Endometrium (tissue), 2 donors: ENCODE measurements around the gene FITM1.

Experiments
- FAIRE-seq: peaks from 2 replicates; lab custom pipeline; 2012; peaks lifted over from hg19 to GRCh38; lab: Jason Lieb, UNC
- donor health status: control.
- donor health status: control.

Gene FITM1, protein sequence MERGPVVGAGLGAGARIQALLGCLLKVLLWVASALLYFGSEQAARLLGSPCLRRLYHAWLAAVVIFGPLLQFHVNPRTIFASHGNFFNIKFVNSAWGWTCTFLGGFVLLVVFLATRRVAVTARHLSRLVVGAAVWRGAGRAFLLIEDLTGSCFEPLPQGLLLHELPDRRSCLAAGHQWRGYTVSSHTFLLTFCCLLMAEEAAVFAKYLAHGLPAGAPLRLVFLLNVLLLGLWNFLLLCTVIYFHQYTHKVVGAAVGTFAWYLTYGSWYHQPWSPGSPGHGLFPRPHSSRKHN

GRCh38 chr14:24130380-24130716 lies at the start of gene FITM1:
TSS of gene FITM1 (plus strand) at chr14:24130659. CDS start at chr14:24131564, 905 bp downstream.
- no peak for FAIRE-seq

DNA sequence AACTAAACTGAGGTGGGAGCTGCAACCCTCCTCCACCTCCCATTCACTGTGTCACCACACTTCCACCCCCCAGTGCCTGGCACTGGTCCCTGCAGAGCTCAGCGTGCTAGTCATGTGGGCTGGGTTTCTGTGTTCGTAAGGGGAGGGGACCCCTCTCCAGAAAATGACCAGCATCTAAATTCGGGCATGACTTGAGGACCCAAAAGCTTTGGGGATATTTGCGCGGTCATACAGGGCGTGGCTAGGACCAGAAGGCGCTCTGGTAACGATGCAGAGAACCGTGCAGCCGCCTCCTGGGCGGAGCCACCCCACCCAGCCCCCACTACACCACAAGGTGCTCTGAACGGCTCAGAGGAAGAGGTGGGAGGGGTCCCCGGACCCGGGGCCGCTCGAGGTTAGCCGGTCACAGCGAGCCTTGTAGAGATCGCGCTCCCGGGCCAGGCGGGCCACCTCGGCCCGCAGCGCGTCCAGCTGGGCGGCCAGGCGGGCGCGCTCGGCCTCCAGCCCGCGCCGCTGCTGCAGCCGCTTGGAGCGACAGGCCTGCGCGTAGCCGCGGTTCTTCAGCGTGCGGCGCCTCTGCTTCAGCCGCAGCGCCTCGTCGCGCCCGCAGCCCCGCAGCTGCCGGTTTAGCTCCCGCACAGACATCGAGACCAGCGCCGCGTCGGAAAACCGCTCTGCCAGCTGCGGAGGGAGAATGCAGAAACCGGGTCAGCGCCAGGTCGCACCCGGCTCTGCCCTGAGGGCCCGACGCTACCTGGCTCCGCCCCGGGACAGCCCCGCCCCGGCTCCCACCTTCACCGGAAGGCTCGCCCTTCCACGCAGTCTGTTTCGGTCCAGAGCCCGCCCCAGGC lies 49.3 kb upstream of the FITM1 start:
- FAIRE-seq: no peak

GRCh38 chr14:24081739-24082211 lies 48.7 kb upstream of the FITM1 start:
- no peak for FAIRE-seq

DNA sequence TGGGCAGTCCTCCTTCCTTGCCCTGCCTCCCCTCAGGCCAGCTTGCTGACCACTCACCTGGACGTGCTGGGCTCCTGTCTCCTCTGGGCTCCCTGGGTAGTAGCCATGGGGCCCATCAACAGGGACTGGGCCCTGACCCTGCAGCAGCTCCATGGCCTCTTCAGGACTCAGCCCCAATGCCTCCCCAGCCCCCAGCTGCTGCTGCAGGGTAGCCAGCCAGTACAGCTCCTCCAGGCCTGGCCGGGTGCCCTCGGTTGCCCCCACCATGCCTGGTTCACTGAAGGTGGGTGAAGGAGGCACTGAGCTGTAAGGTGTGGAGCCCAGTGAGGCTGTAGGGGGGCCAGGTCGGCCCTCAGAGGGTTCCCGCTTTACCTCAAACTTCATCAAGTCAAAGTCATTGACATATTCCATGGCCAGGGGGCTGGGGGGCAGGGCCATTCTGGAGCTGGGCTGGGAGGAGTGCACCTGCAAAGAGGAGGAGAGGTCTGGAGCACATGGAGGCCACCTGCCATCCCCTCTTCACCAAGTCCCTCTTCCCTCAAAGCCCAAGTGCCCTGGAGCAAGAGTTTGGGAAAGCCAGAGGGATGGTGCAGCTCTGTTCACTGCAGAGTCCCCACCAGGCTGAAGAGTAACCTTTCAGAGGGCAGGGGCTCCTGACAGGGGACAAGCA lies 47.9 kb upstream of the FITM1 start:
- FAIRE-seq: no peak

DNA sequence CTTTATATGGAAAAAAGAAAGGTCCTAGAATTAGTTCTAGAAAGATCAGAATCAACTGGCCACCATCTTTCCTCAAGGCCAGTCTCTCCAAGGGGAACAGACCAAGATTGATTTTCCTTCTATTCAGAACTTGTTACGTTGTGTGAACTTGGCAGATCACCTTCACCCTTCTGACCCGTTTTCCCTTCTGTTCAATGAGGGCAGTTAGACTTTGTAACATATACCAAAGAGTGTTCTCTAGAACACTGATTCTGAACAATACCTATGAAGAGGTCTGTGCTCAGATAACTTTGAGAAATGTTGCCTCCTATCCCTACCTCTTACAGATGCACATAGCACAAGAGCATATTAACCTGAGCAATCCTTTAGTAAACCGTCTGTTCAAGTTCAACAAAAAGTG lies 47.0 kb upstream of the FITM1 start:
- no peak for FAIRE-seq

DNA sequence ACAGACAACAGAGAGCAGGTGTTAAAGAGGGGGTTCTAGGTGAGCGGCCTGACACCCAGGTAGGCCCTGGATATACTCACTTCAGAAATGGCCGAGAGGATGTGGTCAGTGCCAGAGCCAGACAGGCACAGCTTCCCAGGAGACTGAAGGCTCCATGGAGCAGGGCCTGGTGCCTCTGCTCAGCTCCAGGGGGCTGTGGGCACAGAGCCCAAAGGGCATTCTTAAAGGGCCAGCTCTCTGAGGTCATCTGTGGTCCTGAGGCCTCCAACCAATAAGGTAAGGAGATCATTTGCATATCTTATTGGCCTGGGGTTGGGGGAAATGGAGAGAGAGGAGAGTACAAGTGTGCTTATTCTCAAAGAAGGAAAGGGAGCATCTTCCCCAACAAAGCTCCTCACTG lies 46.0 kb upstream of the FITM1 start:
- no peak for FAIRE-seq

- FAIRE-seq: no peak
These were observed 45.2 kb upstream of the FITM1 start for GRCh38 chr14:24085215-24085614.

- no peak for FAIRE-seq
These were observed 44.1 kb upstream of the FITM1 start for GRCh38 chr14:24086193-24086955.

DNA sequence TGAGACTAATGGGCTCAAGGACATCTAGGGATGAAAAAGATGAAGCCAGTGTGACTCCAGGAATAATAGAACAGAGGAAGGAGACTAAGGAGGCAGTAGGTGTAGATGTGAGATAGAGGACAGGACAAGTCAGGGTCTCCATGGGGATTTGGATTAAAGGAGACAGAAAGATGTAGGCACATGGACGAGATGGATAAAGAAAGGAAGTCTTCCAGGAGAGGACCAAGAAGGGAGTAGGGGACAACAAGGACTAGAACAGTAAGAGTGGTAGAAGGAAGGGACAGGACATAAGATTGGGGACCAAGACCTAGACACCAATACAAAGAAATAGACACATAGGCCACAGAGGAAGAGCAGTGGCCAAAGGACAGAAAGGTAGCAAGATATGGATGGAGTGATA lies 43.5 kb upstream of the FITM1 start:
- no peak for FAIRE-seq

GRCh38 chr14:24088095-24088494 lies 42.4 kb upstream of the FITM1 start:
- FAIRE-seq: no peak

DNA sequence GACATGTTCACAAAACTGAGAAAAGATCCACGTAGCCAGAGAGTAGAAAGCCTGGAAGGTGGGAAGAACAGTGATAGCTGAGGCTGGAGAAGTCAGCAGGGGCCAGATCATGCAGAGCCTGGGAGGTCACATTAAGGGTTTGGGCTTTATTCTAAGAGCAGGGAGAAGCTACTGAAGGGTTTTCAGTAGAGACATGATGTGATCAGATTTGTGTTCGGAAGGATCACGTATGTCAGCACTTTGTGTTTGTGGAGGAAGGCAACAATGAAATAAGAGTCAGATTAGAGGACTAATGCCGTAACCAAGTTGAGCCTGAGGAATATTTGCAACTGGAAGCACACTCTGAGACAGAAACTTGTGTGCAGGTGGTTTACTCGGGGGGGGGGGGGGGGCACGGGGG lies 40.6 kb upstream of the FITM1 start:
- FAIRE-seq: no peak

- FAIRE-seq: no peak
These were observed 38.4 kb upstream of the FITM1 start for GRCh38 chr14:24092110-24092504.

GRCh38 chr14:24092505-24093206 lies 37.8 kb upstream of the FITM1 start:
- FAIRE-seq: no peak

- FAIRE-seq: no peak
These were observed 37.1 kb upstream of the FITM1 start for GRCh38 chr14:24093207-24093900.

- no peak for FAIRE-seq
These were observed 36.3 kb upstream of the FITM1 start, which contains the start of gene PCK2 for GRCh38 chr14:24093901-24094840. TSS of gene PCK2 (plus strand) at chr14:24094311. CDS start at chr14:24094406, 95 bp downstream.

DNA sequence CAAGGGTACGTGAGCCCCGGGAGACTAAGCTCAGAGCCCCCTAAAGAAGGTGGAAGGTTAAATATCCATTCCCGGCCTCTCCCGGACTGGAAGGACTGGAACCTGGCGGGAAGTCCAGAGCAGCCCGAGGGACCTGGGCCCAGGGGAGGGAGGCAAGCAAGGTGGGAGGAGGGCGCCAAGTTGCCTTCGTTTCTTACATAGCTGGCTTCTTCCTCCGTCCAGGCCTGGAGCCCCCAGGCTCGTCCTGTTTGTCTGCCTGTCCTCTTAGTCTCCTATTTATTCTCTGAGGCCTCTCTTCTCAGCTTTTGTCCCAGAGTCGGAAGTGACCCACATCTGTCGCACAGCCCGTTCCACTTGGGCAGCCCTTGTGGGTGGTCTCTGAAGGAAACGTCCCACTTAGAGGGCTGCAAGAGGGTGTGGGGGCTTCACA lies 35.6 kb upstream of the FITM1 start:
- no peak for FAIRE-seq

- FAIRE-seq: no peak
These were observed 35.0 kb upstream of the FITM1 start for GRCh38 chr14:24095271-24096068.

DNA sequence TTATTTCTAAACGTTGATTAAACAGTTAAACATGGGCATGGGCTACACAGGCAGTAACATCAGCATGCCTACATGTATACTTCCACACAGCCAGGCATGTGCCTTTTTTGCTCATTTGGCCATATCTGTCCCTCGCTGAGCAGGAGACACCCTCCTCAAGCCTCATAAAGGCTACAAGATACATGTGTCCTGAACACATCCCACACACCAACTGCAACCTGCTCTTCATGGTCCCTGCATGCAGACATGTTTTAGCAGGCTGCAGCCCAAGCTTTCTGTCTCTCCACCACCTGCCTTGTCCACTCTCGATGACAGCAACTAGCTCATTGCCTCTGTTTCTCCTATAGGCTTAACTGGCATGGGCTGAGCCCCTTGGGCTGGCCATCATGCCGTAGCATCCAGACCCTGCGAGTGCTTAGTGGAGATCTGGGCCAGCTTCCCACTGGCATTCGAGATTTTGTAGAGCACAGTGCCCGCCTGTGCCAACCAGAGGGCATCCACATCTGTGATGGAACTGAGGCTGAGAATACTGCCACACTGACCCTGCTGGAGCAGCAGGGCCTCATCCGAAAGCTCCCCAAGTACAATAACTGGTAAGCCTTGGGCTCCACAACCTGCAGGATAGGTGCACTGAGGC lies 33.8 kb upstream of the FITM1 start:
- FAIRE-seq: no peak
